ENCODE measurements around the gene KRT5. TPM values are rescaled to one million over a fixed set of nuclear protein-coding genes. Genes with fewer than 3 reads are reported as not detected.

KRT5 gene
- total RNA-seq, result not detected

- H3K9me3 Mint-ChIP-seq, result no peaks in the 10 kb centered on the region
- H3K4me1 Mint-ChIP-seq (ENCODE audit: low read depth), result no peaks in the 10 kb centered on the region
- intact Hi-C loops (cut with micrococcal nuclease), result no loop called here
- peaks cover 3% of the 10 kb centered on the region for H3K27me3 Mint-ChIP-seq
- no peak for DNase-seq
- POLR2A ChIA-PET, result no interaction called here
- no peaks in the 10 kb centered on the region for H3K36me3 Mint-ChIP-seq
- no peak within 1 kb of the TSS for H3K27ac Mint-ChIP-seq
- no peak within 1 kb of the TSS for H3K4me3 Mint-ChIP-seq
- CTCF ChIA-PET, result no interaction called here
Measured at GRCh38 chr12:52519826-52520662, at the start of gene KRT5. KRT5 (minus strand) TSS chr12:52520394; CDS start chr12:52520296, 98 bp downstream.

GRCh38 chr12:52568111-52568510 lies 47.9 kb upstream of the KRT5 start:
- no peak overlapping the region for H3K27ac Mint-ChIP-seq
- no peak overlapping the region for H3K4me3 Mint-ChIP-seq
- H3K9me3 Mint-ChIP-seq, result no peaks in the 10 kb centered on the region
- H3K27me3 Mint-ChIP-seq, result peaks cover 18% of the 10 kb centered on the region
- ChIA-PET CTCF (interaction anchor here (1.5 kb wide), 1 partner anchor 302 kb away, joined by 4 read pairs; no protein-coding TSS in a partner anchor), POLR2A (no interaction called here)
- DNase-seq, result no peak
- no peaks in the 10 kb centered on the region for H3K36me3 Mint-ChIP-seq
- no peaks in the 10 kb centered on the region for H3K4me1 Mint-ChIP-seq (ENCODE audit: low read depth)
- intact Hi-C loops (cut with micrococcal nuclease), result no loop called here

DNA sequence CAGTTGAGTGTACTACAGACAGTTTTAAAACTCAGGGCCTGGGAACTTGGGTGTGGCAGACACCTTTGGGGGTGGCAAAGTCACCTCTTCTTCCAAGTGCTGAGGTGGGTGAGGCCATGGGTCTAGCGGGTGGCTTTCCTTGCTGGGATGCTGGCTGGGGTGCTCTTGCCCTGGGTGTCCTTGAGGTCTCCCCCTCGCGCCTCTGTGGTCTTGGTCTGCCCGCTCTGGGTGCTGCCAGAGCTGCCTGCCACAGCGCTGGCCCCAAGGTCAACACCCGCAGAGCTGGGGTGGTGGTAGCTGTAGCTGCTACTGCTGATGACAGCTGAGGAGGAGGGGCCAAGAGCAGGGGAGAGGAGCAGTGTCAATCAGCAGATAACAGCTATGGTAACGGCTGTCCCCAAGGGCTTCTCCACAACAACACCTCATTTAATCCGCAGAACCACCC lies 46.7 kb upstream of the KRT5 start:
- Mint-ChIP-seq H3K27ac (no peak overlapping the region), H3K4me3 (no peak overlapping the region), H3K36me3 (no peaks in the 10 kb centered on the region), H3K27me3 (peaks cover 14% of the 10 kb centered on the region), H3K4me1 (ENCODE audit: low read depth) (no peaks in the 10 kb centered on the region), H3K9me3 (no peaks in the 10 kb centered on the region)
- CTCF ChIA-PET, result interaction anchor here (1.1 to 1.2 kb wide), 3 partner anchors 299 to 414 kb away, joined by 3 read pairs; no protein-coding TSS in a partner anchor
- POLR2A ChIA-PET, result no interaction called here
- intact Hi-C loops (cut with micrococcal nuclease), result no loop called here
- no peak for DNase-seq

DNA sequence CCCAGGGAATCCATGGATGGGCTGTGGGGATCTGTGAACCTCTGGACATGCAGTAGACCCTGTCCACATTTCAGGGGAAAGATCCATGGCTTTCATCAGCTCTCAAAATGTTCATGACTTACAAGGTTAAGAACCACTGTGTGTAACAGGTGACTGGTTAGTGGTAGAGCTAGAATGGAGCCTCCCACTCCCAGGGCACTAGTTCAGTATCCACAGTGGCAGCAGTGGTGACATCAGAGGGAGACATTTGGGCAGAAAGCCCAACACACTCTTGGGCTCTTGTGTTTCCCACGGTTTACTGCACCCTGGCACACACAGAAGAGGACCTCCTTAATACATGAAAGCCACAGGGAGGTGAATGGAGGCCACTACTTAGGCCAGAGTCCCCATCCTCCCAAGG lies 44.4 kb upstream of the KRT5 start:
- H3K4me3 Mint-ChIP-seq, result no peak overlapping the region
- H3K4me1 Mint-ChIP-seq (ENCODE audit: low read depth), result no peaks in the 10 kb centered on the region
- CTCF ChIA-PET, result no interaction called here
- H3K36me3 Mint-ChIP-seq, result no peaks in the 10 kb centered on the region
- POLR2A ChIA-PET, result no interaction called here
- no peaks in the 10 kb centered on the region for H3K9me3 Mint-ChIP-seq
- H3K27me3 Mint-ChIP-seq, result peaks cover 20% of the 10 kb centered on the region
- no peak for DNase-seq
- intact Hi-C loops (cut with micrococcal nuclease), result no loop called here
- no peak overlapping the region for H3K27ac Mint-ChIP-seq

- Mint-ChIP-seq H3K36me3 (no peaks in the 10 kb centered on the region), H3K27ac (no peak overlapping the region), H3K9me3 (no peaks in the 10 kb centered on the region), H3K4me3 (no peak overlapping the region), H3K4me1 (ENCODE audit: low read depth) (no peaks in the 10 kb centered on the region), H3K27me3 (peaks cover 20% of the 10 kb centered on the region)
- ChIA-PET CTCF (interaction anchor here (1.5 kb wide), 1 partner anchor 323 kb away, joined by 4 read pairs; no protein-coding TSS in a partner anchor), POLR2A (no interaction called here)
- intact Hi-C loops (cut with micrococcal nuclease), result no loop called here
- no peak for DNase-seq
Measured at GRCh38 chr12:52561880-52562449, 41.8 kb upstream of the KRT5 start.

GRCh38 chr12:52559979-52560378 lies 39.8 kb upstream of the KRT5 start:
- H3K27me3 Mint-ChIP-seq, result peaks cover 11% of the 10 kb centered on the region
- no peak for DNase-seq
- POLR2A ChIA-PET, result no interaction called here
- H3K9me3 Mint-ChIP-seq, result no peaks in the 10 kb centered on the region
- no peaks in the 10 kb centered on the region for H3K36me3 Mint-ChIP-seq
- intact Hi-C loops (cut with micrococcal nuclease), result no loop called here
- H3K4me1 Mint-ChIP-seq (ENCODE audit: low read depth), result no peaks in the 10 kb centered on the region
- CTCF ChIA-PET, result no interaction called here
- H3K27ac Mint-ChIP-seq, result no peak overlapping the region
- H3K4me3 Mint-ChIP-seq, result no peak overlapping the region

DNA sequence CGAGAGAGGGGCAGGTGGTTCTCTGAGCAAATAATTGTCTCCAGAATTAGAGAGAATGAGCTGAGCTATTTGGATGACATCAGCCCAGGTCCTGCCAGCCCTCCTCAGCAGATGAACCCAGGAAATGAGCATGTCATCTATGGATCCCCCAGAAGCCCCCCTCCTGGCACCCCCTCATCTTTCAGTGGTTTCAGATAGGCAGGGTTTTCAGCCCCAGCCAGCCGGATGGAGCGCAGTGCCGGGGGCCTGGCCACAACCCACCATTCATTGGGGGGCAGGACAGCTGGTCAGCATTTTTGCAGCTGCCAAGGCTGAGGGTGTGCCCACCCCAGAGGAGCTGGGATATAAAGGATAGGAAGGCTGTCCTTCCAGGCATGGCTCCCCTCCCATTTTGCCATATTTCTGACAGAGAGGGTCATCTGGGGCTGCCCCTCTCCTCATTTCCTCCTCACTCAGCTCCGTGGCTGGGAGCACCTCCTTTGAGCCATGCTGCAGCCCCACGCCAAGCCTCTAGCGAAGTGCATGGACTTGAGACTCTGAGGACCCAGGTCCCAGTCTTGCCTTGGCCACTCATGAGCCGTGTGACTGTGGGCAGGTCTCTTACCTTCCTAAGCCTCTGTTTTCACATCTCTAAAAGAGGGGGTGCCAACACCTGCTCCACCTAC lies 38.7 kb upstream of the KRT5 start:
- no peaks in the 10 kb centered on the region for H3K9me3 Mint-ChIP-seq
- H3K27me3 Mint-ChIP-seq, result peaks cover 6% of the 10 kb centered on the region
- H3K4me3 Mint-ChIP-seq, result no peak overlapping the region
- CTCF ChIA-PET, result no interaction called here
- DNase-seq, result no peak
- H3K4me1 Mint-ChIP-seq (ENCODE audit: low read depth), result no peaks in the 10 kb centered on the region
- POLR2A ChIA-PET, result no interaction called here
- H3K36me3 Mint-ChIP-seq, result no peaks in the 10 kb centered on the region
- intact Hi-C loops (cut with micrococcal nuclease), result no loop called here
- H3K27ac Mint-ChIP-seq, result no peak overlapping the region

DNA sequence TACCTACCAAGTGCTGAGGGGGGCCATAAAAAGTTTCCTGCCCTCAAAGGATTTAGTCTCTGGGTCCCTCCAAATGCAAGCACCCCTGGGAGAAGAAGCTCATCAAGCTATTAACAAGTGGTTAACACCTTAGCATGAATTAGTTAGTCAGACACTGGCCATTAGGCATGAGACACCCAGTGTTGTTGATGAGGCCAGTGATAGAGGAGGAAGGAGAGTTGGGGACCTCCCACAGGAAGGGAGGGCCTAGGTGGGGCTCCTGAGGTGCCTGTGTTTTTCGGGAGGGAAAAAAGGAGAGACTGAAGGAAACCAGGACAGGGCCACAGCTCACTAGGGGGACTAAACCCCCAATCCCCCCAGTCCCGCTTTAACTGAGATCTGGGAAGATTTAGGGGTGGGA lies 37.3 kb upstream of the KRT5 start:
- Mint-ChIP-seq H3K4me1 (ENCODE audit: low read depth) (no peaks in the 10 kb centered on the region), H3K27ac (no peak overlapping the region), H3K36me3 (no peaks in the 10 kb centered on the region), H3K9me3 (no peaks in the 10 kb centered on the region), H3K4me3 (no peak overlapping the region), H3K27me3 (peaks cover 6% of the 10 kb centered on the region)
- POLR2A ChIA-PET, result no interaction called here
- intact Hi-C loops (cut with micrococcal nuclease), result no loop called here
- no peak for DNase-seq
- CTCF ChIA-PET, result no interaction called here

DNA sequence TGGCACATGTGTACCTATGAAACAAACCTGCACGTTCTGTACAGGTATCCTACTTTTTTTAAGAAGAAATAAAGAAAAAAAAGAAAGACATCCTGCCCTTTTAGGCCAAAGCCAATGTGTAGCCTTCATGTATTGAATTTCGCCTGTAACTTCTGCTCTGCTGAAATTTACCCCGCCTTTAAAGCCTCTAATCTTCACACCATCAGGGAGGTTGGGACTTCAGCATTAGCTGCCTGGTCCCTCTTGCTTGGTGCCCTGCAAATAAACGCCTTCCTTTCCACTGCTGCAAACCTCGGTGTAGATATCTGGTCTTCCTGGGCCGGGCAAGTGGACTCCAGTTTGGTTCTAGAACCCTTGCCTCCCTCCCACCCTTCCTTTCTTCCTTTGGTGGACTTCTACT lies 35.4 kb upstream of the KRT5 start:
- Mint-ChIP-seq H3K4me1 (ENCODE audit: low read depth) (no peaks in the 10 kb centered on the region), H3K27ac (no peak overlapping the region), H3K4me3 (no peak overlapping the region), H3K27me3 (peaks cover 4% of the 10 kb centered on the region), H3K9me3 (no peaks in the 10 kb centered on the region), H3K36me3 (no peaks in the 10 kb centered on the region)
- ChIA-PET CTCF (no interaction called here), POLR2A (no interaction called here)
- DNase-seq, result no peak
- intact Hi-C loops (cut with micrococcal nuclease), result no loop called here

GRCh38 chr12:52552681-52553195 lies 32.5 kb upstream of the KRT5 start, which contains the start of gene KRT71:
KRT71 (minus strand) TSS chr12:52553145; CDS start chr12:52553077, 68 bp downstream.
- no peaks in the 10 kb centered on the region for H3K9me3 Mint-ChIP-seq
- no peak within 1 kb of the TSS for H3K27ac Mint-ChIP-seq
- POLR2A ChIA-PET, result no interaction called here
- CTCF ChIA-PET, result no interaction called here
- no peaks in the 10 kb centered on the region for H3K36me3 Mint-ChIP-seq
- no peak within 1 kb of the TSS for H3K4me3 Mint-ChIP-seq
- no peaks in the 10 kb centered on the region for H3K4me1 Mint-ChIP-seq (ENCODE audit: low read depth)
- peaks cover 4% of the 10 kb centered on the region for H3K27me3 Mint-ChIP-seq
- intact Hi-C loops (cut with micrococcal nuclease), result no loop called here
- no peak for DNase-seq

- Mint-ChIP-seq H3K27ac (no peak overlapping the region), H3K9me3 (no peaks in the 10 kb centered on the region), H3K36me3 (no peaks in the 10 kb centered on the region), H3K4me1 (ENCODE audit: low read depth) (no peaks in the 10 kb centered on the region), H3K27me3 (peaks cover 4% of the 10 kb centered on the region), H3K4me3 (no peak overlapping the region)
- CTCF ChIA-PET, result no interaction called here
- no peak for DNase-seq
- POLR2A ChIA-PET, result no interaction called here
- intact Hi-C loops (cut with micrococcal nuclease), result no loop called here
Measured at GRCh38 chr12:52552055-52552454, 31.9 kb upstream of the KRT5 start.

DNA sequence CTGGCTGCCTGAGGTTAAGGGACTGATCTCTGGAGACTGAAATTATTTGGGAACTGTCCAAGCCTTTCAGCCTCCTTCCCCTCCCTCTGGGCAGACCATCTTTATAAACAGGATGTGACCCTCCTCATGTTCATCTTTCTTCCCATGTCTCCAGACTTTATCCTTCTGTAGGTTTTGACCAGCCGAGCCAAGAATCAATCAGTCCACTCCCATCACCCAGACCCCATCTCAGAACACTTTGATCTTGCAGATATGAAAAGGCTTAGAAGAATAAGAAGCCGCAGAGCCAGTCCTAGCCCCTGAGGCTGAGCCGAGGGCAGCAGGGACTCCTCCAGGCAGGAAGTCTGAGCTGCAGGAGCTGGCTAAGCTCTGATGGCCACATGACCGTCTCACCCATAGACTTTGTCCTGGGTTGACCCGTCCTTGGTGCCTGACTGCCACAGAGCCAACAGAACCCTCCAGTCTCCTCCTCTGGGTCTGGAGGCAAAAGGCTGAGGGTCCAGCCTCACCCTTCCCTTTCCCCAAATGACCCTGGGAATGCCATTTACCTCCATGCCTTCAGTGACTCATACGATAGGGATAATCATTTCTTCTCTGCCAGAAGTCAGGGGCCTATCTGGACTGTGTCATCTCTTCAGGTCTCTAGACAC lies 31.1 kb upstream of the KRT5 start:
- intact Hi-C loops (cut with micrococcal nuclease), result no loop called here
- DNase-seq, result no peak
- Mint-ChIP-seq H3K9me3 (no peaks in the 10 kb centered on the region), H3K36me3 (no peaks in the 10 kb centered on the region), H3K4me3 (no peak overlapping the region), H3K27me3 (peaks cover 4% of the 10 kb centered on the region), H3K27ac (no peak overlapping the region), H3K4me1 (ENCODE audit: low read depth) (no peaks in the 10 kb centered on the region)
- ChIA-PET POLR2A (no interaction called here), CTCF (no interaction called here)

Measured in activated CD4-positive, alpha-beta memory T cell treated with anti-CD3 and anti-CD28 coated beads for 36 hours (primary cell).